ENCODE measurements around the gene SNAP29. TPM values are rescaled to one million over a fixed set of nuclear protein-coding genes. Genes with fewer than 3 reads are reported as not detected.

The SNAP29 gene
- total RNA-seq, 1 experiment from 2014 or later: 23.9 TPM

GRCh38 chr22:20877715-20878114 is 18.9 kb downstream of the SNAP29 start:
- H4K20me1 ChIP-seq (ENCODE audit: low read length): no peaks in the 10 kb centered on the region
- no peak overlapping the region for H3K4me3 ChIP-seq (ENCODE audit: low read length)
- TF ChIP-seq EZH2 (IDR thresholded peaks at IDR 0.05; ENCODE audit: low read length, unreplicated experiment) (no peak), EZH2phosphoT487 (IDR thresholded peaks at IDR 0.05; ENCODE audit: borderline replicate concordance, low read length) (no peak), CTCF (conservative IDR thresholded peaks at IDR 0.05; ENCODE audit: low read depth, low read length) (no peak)
- POLR2A ChIA-PET (ENCODE audit: unreplicated experiment): no interaction called here
- DNase-seq (no peak), ATAC-seq (no peak)
- no peak overlapping the region for H2AFZ ChIP-seq (ENCODE audit: low read length)
- no peaks in the 10 kb centered on the region for H3K9me2 ChIP-seq (replicated peaks; ENCODE audit: low read length)
- no peak overlapping the region for H3K9ac ChIP-seq (ENCODE audit: low read length)
- intact Hi-C loops (cut with micrococcal nuclease): no loop called here
- no peak overlapping the region for H3K4me2 ChIP-seq (ENCODE audit: low read length)
- H3K27me3 ChIP-seq (ENCODE audit: low read length): no peaks in the 10 kb centered on the region
- no peaks in the 10 kb centered on the region for H3F3A ChIP-seq (ENCODE audit: low read length, unreplicated experiment)
- 0 out of 2 replicates have a peak, but pooled peaks cover 3% of the 10 kb centered on the region for H3K4me1 ChIP-seq (ENCODE audit: insufficient read depth, low read length)
- H3K36me3 ChIP-seq (ENCODE audit: low read depth, low read length): no peaks in the 10 kb centered on the region
- CTCF ChIA-PET: no interaction called here
- no peak overlapping the region for H3K27ac ChIP-seq (ENCODE audit: low read length)
- BruUV-seq (replicated peaks): no TSS peak
- H3K9me3 ChIP-seq (ENCODE audit: low read length): no peaks in the 10 kb centered on the region
- H3K79me2 ChIP-seq (ENCODE audit: low read length): no peaks in the 10 kb centered on the region

GRCh38 chr22:20881231-20881630 is 22.4 kb downstream of the SNAP29 start:
- no peaks in the 10 kb centered on the region for H4K20me1 ChIP-seq (ENCODE audit: low read length)
- no peak overlapping the region for H3K9ac ChIP-seq (ENCODE audit: low read length)
- no peak overlapping the region for H3K27ac ChIP-seq (ENCODE audit: low read length)
- peaks cover 7% of the 10 kb centered on the region; the same call in 1 of the 2 replicates for H3K4me1 ChIP-seq (ENCODE audit: insufficient read depth, low read length)
- no peaks in the 10 kb centered on the region for H3F3A ChIP-seq (ENCODE audit: low read length, unreplicated experiment)
- H2AFZ ChIP-seq (ENCODE audit: low read length): no peak overlapping the region
- no peaks in the 10 kb centered on the region for H3K79me2 ChIP-seq (ENCODE audit: low read length)
- 0 out of 2 replicates have a peak, but pooled peaks cover 3% of the 10 kb centered on the region for H3K36me3 ChIP-seq (ENCODE audit: low read depth, low read length)
- ATAC-seq (peak; percentile 17; the same call in 1 of the 2 replicates), DNase-seq (peak; percentile 26)
- intact Hi-C loops (cut with micrococcal nuclease): no loop called here
- TF ChIP-seq CTCF (conservative IDR thresholded peaks at IDR 0.05; ENCODE audit: low read depth, low read length): no peak
- TF ChIP-seq EZH2 (IDR thresholded peaks at IDR 0.05; ENCODE audit: low read length, unreplicated experiment): no peak
- no peak for TF ChIP-seq EZH2phosphoT487 (IDR thresholded peaks at IDR 0.05; ENCODE audit: borderline replicate concordance, low read length)
- H3K4me2 ChIP-seq (ENCODE audit: low read length): no peak overlapping the region
- no peaks in the 10 kb centered on the region for H3K27me3 ChIP-seq (ENCODE audit: low read length)
- no peaks in the 10 kb centered on the region for H3K9me3 ChIP-seq (ENCODE audit: low read length)
- CTCF ChIA-PET: no interaction called here
- H3K9me2 ChIP-seq (replicated peaks; ENCODE audit: low read length): no peaks in the 10 kb centered on the region
- H3K4me3 ChIP-seq (ENCODE audit: low read length): no peak overlapping the region
- POLR2A ChIA-PET (ENCODE audit: unreplicated experiment): no interaction called here
- BruUV-seq (replicated peaks): no TSS peak

DNA sequence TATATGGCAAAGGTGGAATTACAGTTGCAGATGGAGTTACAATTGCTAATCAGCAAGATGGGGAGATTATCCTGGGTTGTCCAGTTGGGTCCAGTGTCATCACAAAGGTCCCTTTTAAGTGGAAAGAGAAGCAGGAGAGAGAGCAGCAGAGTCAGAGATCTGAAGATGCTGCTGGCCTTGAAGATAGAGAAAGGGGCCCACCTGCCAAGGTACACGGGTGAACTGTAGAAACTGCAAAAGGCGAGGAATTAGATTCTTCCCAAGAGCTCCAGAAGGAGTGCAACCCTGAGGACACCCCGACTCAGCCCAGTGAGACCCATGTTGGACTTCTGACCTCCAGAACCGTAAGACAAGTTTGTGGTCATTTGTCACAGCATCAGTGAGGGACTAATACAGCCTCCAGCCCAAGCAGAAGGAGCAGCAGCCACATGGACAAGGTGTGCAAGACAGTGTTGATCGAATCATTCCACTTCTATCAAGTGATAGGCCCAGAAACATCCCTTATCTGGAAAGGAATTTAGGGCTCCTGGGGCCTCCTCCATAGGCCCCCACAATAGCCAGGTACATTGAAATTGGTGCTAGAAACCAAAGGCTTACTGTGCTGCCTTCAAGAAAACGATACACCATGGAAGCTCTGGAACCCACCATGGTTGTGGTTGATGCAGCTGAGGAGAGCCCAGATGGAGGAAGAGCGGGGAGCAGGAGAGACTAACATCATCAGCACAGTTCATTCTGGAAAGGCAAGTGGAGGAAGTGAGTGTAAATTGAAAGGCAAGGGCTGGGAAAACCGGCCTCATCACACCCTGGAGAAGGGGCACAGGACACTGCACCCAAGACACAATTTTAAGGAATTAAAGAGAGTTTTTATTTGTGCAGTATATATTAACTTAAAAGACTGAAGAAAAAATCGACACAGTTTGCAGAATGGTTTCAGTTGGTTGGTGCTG is 23.3 kb downstream of the SNAP29 start:
- Histone ChIP-seq H3K4me2 (ENCODE audit: low read length) (no peak overlapping the region), H2AFZ (ENCODE audit: low read length) (no peak overlapping the region), H3K4me3 (ENCODE audit: low read length) (no peak overlapping the region), H3K4me1 (ENCODE audit: insufficient read depth, low read length) (peaks cover 11% of the 10 kb centered on the region), H4K20me1 (ENCODE audit: low read length) (no peaks in the 10 kb centered on the region), H3F3A (ENCODE audit: low read length, unreplicated experiment) (no peaks in the 10 kb centered on the region), H3K27me3 (ENCODE audit: low read length) (no peaks in the 10 kb centered on the region), H3K36me3 (ENCODE audit: low read depth, low read length) (0 out of 2 replicates have a peak, but pooled peaks cover 3% of the 10 kb centered on the region), H3K9me3 (ENCODE audit: low read length) (no peaks in the 10 kb centered on the region), H3K79me2 (ENCODE audit: low read length) (no peaks in the 10 kb centered on the region), H3K9ac (ENCODE audit: low read length) (no peak overlapping the region), H3K27ac (ENCODE audit: low read length) (no peak overlapping the region), H3K9me2 (replicated peaks; ENCODE audit: low read length) (no peaks in the 10 kb centered on the region)
- DNase-seq (no peak), ATAC-seq (no peak)
- BruUV-seq (replicated peaks): no TSS peak
- intact Hi-C loops (cut with micrococcal nuclease): no loop called here
- ChIA-PET CTCF (no interaction called here), POLR2A (ENCODE audit: unreplicated experiment) (no interaction called here)
- TF ChIP-seq EZH2 (IDR thresholded peaks at IDR 0.05; ENCODE audit: low read length, unreplicated experiment): no peak
- TF ChIP-seq CTCF (conservative IDR thresholded peaks at IDR 0.05; ENCODE audit: low read depth, low read length): no peak
- no peak for TF ChIP-seq EZH2phosphoT487 (IDR thresholded peaks at IDR 0.05; ENCODE audit: borderline replicate concordance, low read length)

All from PC-3 (cell line).